Sigmoid colon (tissue), 4 donors: Measurements from ENCODE around the gene PDE4D.

ENCODE experiments used
- EP300 ChIP-seq, 4 donors: sonication (generic); formaldehyde crosslinking; IDR thresholded peaks; one replicate each; pipeline ENCODE4 v1.6.1; 2017; ENCODE audit warnings: antibody characterized with exemption in 4 of 4
- POLR2A ChIP-seq, 2 donors: fragments of 450-650 bp; IDR thresholded peaks; one replicate each; pipeline ENCODE4 v1.6.1; 2016; ENCODE audit warnings: antibody characterized with exemption in 2 of 2, mild to moderate bottlenecking in 2 of 2, moderate library complexity in 2 of 2
- POLR2AphosphoS5 ChIP-seq, 4 donors: sonication (generic); formaldehyde crosslinking; IDR thresholded peaks; one replicate each; pipeline ENCODE4 v1.6.1; 2017; ENCODE audit warnings: antibody characterized with exemption in 4 of 4
- TF ChIP-seq, protein P1 (sequence below), 4 experiments: fragments of 450-650 bp in 3 of 4; fragments of 200-600 bp in 1 of 4; IDR thresholded peaks; one replicate each; pipeline ENCODE4 v1.5.1; 2016 to 2019; ENCODE audit warnings: antibody characterized with exemption in 4 of 4, mild to moderate bottlenecking in 3 of 4, moderate library complexity in 2 of 4

DNA sequence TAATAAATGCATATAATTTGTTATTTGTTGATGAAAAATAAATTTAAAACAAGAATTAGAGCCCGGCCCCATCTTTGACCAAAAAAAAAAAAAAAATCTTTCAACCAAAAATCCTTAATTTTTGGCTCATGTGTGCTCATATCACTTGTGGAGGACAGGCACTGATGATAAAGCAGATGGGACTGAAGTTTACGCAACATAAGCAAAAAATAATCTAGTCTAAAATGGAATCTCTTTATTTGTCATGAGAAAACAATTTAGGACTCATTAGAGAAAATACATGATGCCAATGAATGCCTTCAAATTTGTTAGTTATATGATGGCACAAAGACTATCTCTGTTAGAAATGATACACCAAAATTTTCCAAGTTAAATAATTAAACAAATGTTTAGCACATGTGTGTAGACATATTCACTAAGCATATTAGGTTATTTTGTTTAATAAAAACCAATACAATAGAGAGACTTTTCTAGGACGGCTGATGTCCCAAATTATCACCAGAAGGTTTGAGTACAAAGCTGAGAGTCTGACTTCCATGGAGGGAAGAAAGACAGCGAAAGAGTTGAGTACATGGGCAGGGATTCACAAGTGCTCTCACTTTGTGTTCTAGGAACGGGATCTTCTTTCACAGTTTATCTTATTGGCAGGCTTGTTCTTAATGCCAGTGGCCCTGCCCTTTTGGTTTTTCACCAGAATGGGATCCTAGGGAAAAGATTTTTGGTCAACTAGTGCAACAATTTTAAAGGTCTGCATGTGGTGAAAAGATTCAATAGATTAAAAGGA, 689.2 kb downstream of the PDE4D start:
- TF ChIP-seq, protein P1, sequence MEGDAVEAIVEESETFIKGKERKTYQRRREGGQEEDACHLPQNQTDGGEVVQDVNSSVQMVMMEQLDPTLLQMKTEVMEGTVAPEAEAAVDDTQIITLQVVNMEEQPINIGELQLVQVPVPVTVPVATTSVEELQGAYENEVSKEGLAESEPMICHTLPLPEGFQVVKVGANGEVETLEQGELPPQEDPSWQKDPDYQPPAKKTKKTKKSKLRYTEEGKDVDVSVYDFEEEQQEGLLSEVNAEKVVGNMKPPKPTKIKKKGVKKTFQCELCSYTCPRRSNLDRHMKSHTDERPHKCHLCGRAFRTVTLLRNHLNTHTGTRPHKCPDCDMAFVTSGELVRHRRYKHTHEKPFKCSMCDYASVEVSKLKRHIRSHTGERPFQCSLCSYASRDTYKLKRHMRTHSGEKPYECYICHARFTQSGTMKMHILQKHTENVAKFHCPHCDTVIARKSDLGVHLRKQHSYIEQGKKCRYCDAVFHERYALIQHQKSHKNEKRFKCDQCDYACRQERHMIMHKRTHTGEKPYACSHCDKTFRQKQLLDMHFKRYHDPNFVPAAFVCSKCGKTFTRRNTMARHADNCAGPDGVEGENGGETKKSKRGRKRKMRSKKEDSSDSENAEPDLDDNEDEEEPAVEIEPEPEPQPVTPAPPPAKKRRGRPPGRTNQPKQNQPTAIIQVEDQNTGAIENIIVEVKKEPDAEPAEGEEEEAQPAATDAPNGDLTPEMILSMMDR (IDR thresholded peaks at IDR 0.05), result no peak
- TF ChIP-seq POLR2AphosphoS5 (IDR thresholded peaks at IDR 0.05) (no peak), POLR2A (IDR thresholded peaks at IDR 0.05) (no peak), EP300 (IDR thresholded peaks at IDR 0.05) (no peak)
